NCI-H524 treated with DMSO at 0.1 percent for 48 hours (cell line): ENCODE data around the gene PRDM16.
"Not testable (repeated sequence)": the region's sequence is repeated elsewhere in the genome, so short reads cannot be mapped to it uniquely, and the experiment has no call there.

Source experiments
- DNase-seq: peaks from one replicate; lab custom pipeline; 2025; lab: John Stamatoyannopoulos, UW

The PRDM16 gene

DNA sequence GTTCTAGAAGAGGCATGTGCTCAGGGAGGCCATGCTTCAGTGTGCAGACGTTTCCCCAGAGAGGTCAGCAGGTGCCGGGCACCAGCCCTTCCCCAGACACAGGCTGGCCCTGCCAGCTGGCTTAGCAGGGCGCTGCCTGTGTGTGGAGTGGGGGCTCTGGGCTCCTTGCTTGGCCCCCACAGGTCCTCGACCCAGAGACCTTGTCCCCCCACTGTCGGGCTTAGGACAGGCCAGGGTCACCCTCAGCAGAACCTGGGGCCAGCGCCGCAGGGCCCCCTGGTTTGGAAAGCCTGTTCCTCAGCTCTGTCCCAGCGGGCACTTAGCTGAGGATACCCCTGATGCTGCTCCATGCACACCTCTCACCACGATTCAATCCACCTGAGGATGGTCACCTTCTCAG lies 213.2 kb downstream of the PRDM16 start:
- no peak for DNase-seq

DNA sequence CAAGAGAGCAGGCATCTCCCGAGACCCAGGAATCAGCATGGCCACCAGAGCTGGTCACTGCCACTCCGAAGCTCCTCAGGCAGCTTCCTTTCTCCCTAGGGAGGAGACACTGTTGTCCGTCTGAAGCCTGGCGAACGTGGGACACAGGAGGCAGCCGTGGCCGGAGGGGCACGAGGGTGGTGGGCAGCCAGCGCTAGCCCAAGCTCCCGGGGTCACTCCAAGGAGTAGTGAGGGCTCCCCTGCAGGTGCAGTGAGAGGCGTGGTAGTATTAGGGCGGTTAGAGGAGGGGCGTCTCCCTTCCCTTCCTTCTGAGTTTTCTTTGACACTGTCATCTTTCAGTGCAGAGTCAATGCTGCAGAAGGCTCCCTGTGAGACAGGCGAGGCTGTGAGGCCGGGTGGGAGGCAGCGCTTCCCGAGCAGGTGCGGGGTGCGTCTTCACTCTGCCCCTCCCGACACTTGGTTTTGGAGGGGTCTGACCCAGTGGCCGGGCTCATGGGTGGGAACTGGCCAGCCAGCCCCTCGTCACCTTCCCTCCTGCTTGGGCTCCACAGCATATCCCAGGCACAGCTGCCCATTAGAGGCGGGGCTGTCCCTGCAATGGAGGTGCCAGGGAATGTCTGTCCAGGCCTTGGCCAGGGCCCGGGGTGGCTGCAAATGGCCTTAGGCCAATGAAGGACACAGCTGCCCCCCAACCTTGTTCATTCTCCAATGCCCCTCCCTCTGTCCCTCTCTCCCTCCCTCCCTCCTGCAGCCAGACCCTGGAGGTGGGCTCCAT lies 213.8 kb downstream of the PRDM16 start:
- DNase-seq: no peak

- DNase-seq: no peak
Observed at GRCh38 chr1:3283849-3284248, 214.8 kb downstream of the PRDM16 start.

DNA sequence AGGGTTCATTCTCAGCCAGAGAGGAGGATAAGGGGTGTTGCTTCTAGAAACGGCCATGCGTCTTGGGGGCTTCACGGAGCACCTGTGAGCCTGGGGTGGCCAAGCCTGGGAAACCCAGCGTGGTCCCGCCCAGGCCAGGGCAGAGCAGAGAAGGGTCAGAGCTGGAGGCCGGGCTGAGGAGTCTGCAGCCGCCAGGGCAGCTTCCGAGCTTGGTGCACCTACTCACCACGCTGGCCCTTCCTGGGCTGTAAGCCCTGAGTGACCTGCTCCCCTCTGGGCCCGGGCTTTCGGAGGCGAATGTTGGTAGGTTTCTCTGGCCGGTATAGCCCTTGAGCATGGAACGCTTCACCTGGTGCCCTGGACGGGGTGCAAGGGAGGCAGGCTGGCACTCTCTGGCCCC lies 215.7 kb downstream of the PRDM16 start:
- DNase-seq: no peak

DNA sequence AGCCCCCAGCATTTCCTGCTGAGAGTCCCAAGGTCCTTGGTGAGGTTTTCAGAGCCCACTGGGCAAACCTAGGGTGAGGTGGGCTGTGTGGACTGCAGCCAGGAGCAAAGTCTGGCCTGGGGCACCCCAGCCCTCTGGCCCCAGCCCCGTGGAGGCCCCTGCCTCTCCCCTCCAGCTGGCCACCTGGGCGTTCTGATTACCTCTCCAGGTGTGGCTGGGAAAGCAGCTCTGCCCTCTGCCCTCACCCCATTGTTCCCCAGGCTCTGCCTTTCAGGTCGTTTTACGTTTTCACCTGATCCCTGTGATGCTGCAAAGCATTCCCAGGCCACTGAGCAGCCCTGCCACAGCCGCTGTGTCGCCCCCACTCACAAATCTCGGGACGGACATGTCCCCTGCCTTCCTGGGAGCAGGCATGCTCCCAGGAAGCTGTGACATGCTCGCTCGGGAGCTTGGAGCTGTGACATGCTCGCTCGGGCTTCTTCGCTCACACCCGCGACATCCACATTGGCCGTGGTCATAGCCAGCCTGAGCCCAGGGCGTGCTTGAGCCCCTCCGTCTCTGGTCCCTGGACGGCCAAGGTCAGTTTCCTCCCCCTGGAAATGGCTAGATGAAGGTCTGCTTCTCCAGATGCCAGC lies 216.2 kb downstream of the PRDM16 start:
- no peak for DNase-seq

DNA sequence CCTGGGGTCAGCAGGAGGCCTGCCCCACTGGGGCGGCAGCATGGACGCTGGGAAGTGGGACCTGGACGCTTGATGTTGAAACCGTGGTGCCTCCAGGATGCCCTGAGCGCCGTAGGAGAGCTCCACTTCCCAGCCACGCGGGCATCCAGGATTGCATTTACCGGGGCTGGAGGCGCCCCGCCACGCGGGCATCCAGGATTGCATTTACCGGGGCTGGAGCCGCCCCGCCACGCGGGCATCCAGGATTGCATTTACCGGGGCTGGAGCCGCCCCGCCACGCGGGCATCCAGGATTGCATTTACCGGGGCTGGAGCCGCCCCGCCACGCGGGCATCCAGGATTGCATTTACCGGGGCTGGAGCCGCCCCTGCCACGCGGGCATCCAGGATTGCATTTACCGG lies 218.1 kb downstream of the PRDM16 start:
- DNase-seq: not testable (repeated sequence)

DNA sequence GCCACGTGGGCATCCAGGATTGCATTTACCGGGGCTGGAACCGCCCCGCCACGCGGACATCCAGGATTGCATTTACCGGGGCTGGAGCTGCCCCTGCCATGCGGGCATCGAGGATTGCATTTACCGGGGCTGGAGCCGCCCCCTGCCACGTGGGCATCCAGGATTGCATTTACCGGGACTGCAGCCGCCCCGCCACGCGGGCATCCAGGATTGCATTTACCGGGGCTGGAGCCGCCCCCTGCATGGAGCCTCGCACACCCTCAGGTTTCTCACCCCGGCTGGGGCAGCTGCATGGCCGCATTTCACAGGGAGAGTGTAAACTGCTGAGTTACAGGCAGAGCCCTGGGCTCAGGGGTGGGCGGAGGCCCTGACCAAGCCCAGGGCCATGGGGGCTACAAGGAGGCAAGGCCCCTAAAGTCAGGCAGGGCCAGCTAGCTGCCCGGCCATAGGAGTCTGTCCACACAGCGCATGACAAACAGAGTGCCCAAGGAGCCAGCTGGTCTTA lies 218.7 kb downstream of the PRDM16 start:
- no peak for DNase-seq

DNA sequence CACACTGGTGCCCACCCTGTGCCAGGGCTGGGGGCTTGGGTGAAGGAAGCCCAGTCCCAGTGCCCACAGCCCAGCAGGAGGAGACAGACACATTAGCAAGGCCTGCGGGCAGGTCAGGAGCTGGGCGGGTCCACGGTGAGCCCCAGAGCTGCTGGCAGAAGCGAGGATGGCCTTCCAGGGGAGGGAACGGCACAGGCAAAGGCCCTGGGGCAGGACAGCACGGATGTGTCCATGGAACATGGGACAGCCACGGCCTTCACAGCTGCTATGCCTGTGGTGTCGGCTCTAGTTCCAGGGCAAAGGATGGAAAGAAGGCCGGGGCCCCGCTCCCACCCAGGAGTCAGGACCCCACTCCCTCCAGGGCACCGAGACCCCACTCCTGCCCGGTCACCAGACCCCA lies 220.5 kb downstream of the PRDM16 start:
- DNase-seq: no peak

- DNase-seq: no peak
Observed at GRCh38 chr1:3290438-3290837, 221.4 kb downstream of the PRDM16 start.

- no peak for DNase-seq
Observed at GRCh38 chr1:3290915-3291314, 221.9 kb downstream of the PRDM16 start.

DNA sequence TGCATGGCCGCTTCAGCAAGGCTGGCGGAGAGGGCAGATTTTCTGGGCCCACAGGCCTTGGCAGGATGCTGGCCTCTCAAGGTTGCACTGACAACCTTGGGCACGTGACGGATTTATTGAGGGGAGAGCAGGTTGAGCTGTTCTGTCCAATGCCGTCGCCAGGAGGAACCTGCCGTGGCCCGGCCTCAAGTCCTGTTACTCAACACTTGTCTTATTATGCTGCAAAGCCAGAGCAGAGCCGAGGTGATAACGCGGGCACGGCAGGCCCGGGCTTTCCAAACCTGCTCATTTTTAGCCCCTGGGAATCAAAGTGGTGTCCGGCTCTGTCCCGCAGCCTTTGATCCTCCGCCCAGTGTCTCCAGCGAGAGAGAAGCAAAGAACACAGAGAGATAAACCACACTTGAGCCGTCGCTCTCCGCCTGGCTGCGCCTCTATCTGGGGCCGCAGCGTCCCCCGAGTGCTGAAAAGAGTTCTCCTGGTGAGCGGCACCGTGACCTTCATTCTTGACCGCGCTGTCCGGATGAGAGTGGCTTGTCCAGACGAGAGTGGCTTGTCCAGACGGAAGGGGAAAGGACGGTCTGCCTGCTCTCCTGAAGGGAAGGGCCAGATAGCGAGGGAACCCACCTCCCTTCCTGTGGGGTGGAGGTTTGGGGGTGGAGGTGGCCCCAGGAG lies 223.2 kb downstream of the PRDM16 start:
- no peak for DNase-seq

DNA sequence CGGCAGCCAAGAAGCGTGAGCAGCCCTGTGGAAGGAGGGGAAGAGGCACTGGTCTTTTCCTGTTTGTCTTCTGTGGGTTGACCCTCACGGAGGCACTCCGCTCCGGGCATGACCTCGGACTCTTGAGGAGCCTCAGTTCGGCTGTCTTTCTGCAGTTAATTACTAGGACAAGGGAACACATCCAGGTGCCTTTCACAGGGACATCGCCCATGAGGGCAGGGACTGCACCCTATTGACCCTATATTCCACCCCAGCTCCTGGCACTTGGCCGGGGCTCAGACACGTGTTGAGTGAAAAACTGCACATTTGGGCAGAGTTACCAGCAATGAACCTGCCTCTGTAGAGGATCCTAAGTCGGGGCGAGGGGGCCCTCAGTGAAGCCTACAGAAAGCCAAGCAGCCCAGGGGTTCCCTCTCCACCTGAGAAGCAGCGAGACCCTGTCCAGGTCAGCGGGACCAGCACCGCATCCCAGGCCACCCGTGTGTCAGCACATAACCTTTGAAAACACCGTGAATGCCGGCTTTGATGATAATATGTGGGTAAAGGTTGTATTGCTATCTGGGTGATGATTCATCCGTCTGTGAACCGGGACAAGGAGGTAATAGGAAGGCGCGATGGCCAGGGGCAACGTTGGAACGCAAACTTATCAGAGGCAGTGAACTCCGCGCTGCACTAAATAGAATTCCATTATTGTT lies 224.0 kb downstream of the PRDM16 start:
- no peak for DNase-seq

GRCh38 chr1:3293563-3294080 lies 224.6 kb downstream of the PRDM16 start:
- no peak for DNase-seq

DNA sequence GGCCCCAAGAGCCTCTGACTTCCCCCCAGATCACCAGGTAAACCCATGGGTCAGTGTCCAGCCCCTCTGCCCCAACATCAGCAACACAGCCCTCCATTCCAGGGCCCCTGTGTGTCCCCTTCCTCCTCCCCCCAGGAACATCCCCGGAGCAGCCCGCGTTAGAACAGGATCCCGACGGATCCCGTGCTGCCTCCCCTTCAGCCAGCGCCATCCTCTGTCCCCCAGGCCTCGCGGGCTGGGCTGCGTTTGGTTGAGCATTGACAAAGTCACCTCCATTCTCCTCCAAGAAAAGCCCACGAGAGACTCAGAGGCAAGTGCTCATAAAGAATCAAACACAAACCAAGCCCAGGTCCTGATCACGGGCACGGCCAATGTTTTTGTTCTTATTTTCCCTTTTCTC lies 225.4 kb downstream of the PRDM16 start:
- DNase-seq: no peak

DNA sequence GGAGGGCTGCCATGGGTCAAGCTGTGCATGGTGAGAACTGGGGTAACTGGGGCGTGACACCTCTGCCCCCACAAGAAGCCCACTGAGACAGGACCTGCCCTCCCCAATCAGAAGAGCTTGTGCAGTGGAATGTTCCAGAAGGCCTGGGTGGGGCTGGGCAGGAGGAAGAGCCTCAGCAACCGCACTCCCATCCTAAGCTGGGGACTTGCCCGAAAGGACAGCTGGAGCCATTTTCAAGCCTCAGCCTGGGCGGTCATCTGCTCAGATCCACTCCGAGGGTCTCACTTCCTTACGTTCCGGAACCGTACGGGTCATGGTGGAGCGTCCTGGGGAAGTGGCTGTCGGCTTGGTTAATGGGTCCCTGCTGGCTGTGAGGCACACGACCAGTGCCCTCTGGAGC lies 226.8 kb downstream of the PRDM16 start:
- DNase-seq: no peak

DNA sequence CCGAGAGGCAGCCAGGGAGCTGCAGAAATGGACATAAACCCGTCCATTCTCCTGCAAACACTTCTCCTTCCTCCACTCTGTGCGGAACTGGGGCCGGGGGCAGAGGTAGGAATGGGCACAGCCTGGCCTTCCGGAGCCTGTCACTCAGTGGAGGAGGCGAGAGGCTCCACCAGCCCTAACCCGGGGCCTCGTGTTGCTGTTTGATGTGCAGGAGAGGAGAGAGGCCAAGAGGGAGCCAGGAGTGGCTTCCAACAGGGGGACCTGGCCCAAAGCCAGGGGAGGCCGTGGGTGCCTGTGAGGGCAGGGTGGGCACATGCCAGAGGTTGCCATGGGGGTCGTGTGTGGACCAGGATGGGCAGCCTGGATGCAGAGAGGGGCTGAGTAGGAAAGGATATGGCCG lies 227.3 kb downstream of the PRDM16 start:
- DNase-seq: no peak

DNA sequence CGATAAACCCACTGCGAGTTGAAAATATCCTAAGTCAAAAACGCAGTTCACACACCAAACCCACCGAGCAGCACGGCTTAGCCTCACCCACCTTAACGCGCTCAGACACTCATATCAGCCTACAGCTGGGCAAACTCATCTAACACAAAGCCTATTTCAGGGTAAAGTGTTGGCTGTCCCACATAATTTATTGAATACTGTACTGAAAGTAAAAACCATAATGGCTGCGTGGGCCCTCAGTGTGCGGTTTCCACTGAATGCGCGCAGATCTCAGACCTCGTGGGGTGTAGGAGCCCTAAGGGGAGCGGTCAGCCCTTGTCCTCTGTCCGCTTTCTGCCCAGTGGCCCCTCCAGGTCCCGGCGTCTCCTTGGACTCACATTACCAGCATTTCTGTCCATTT lies 227.8 kb downstream of the PRDM16 start:
- DNase-seq: no peak

GRCh38 chr1:3297756-3298155 lies 228.8 kb downstream of the PRDM16 start:
- DNase-seq: no peak

DNA sequence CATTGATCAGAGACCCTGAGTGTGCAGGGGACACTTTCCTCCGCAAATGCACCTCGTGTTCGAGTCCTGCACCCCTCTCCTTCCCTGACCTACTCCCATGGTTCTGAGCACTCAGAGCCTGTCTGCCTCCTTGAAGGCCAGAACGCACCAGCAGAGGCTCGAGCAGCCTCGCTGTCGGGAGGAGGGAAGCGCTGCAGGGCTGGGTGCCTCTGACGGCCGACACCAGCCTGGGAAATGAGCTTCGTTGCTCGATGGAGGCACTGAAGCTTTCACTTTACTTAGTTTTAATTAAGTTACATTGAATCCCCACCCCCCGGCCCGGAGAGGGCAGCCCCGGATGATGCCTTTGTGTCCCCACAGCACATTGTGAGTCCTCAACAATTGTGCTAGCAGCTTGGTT lies 229.2 kb downstream of the PRDM16 start:
- no peak for DNase-seq

- DNase-seq: no peak
Observed at GRCh38 chr1:3304246-3304645, 235.2 kb downstream of the PRDM16 start.

DNA sequence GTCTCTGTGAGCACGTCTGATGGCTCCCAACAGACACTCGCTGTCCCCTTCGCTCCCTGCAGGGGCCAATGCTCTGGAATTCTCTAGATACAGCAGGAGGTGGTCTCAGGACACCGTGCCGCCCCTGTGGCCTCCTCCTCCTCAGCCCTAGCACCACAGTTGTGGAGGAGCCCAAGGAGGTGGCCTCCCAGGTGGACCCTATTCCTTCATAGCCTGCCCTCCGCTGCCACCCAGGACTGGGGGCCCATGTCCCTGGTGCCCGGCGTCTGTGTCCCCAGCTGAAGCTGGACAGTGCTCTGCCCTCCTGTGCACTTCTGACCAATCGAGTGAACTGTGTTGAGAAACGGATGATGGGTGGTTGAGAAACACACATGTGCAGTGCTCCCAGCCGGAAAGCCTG lies 235.7 kb downstream of the PRDM16 start:
- DNase-seq: no peak

- no peak for DNase-seq
Observed at GRCh38 chr1:3305156-3305555, 236.2 kb downstream of the PRDM16 start.
